Progenitor cell of endocrine pancreas (in vitro differentiated cells): ENCODE data around the gene ZNF844. TPM values are rescaled to one million over a fixed set of nuclear protein-coding genes. Genes with fewer than 3 reads are reported as not detected.

Source experiments
- DNase-seq: peaks from one replicate; pipeline ENCODE4 v3.0.0; 2021; ENCODE audit warnings: low spot score; ENCODE audit not compliant: unreplicated experiment
- H3K27ac Mint-ChIP-seq: 2 replicates; pipeline ENCODE4 v1.8.0; 2021; ENCODE audit warnings: mild to moderate bottlenecking, moderate library complexity, mixed read lengths
- H3K27me3 Mint-ChIP-seq: 2 replicates; pipeline ENCODE4 v1.8.0; 2021; ENCODE audit warnings: mixed read lengths
- H3K36me3 Mint-ChIP-seq: 2 replicates; pipeline ENCODE4 v1.8.0; 2022; ENCODE audit warnings: mixed read lengths; ENCODE audit not compliant: insufficient read depth
- H3K4me1 Mint-ChIP-seq: 2 replicates; pipeline ENCODE4 v1.8.0; 2021; ENCODE audit warnings: low read depth, mixed read lengths
- H3K4me3 Mint-ChIP-seq: 2 replicates; pipeline ENCODE4 v1.8.0; 2021; ENCODE audit warnings: low read depth, mild to moderate bottlenecking, moderate library complexity, mixed read lengths
- H3K9me3 Mint-ChIP-seq: 2 replicates; pipeline ENCODE4 v1.8.0; 2021; ENCODE audit warnings: low read depth, mixed read lengths
- long read RNA-seq: library from polyadenylated mRNA; unstranded; transcript quantifications from one replicate; pipeline ENCODE4 v2.0.0, GENCODE V29; 2020
- total RNA-seq: library from RNA; stranded (reverse); gene quantifications from 2 replicates; pipeline ENCODE4 v1.2.1, GENCODE V29; 2021
- TF ChIP-seq, protein P1 (sequence below): fragments of 200-600 bp; sonication (generic); IDR thresholded peaks from one replicate; pipeline ENCODE4 v1.5.0; 2021; ENCODE audit warnings: antibody characterized with exemption, mild to moderate bottlenecking; ENCODE audit not compliant: unreplicated experiment

The ZNF844 gene
- 12.7 and 13.4 TPM in 2 replicates for total RNA-seq
- long read RNA-seq, full-length matches to known transcripts, result 23 of 26 reads
- long read RNA-seq, partial matches to known transcripts, result 1 of 26 reads
- long read RNA-seq, other reads (novel, unspliced or antisense), result 2 of 26 reads

DNA sequence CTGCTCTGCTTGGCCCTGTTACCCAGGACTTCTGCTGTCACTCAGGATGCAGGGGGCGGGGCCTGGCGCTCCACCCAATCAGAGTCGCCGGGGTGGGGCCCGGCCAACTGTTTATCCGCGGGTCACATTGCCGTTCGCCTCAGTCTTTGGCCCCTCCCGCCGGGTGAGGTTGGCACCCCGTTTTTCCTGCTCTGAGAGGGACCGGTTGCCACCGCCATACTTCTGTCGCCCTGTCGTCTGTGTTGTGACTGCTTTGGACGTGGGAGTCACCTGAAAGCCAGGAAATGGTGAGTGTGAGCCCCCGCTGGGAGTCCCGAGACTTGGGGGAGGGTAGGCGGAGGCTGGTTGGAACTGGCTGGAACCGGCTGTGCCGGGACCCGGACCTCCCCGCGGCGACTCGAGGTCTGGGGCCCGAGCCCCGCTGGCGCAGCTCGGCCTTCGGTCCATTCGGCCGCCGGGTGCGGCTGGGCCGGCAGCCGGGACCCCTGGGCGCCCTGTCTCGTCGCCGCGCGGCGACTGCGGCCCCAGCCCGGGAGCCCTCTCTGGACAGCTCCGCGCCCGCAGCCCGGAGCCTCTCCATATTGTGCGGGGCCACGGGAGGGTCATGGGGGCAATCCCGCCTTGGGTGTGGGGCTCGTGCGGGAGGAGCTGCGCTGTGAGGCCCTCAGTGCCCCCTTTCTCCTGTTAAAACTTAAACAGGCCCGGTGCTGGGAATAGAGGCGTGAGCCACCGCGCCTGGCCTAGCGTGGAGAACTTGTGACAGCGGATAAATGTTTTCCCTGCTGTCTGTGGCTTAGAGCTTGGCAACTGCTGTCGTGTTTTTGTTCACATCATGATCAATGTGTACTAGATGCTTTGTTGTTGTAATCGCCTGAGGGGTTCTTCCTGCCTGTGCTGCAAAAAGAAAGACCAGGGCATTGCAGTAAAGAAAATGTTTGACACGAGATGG lies at the start of gene ZNF844:
ZNF844 (plus strand) TSS at position 142 of the 949 bp plus-strand sequence; CDS start at position 285, 143 bp downstream.
- Mint-ChIP-seq H3K27me3 (no peaks in the 10 kb centered on the region), H3K4me3 (peak within 1 kb of the TSS; percentile 89), H3K27ac (peak within 1 kb of the TSS; percentile 98), H3K36me3 (peaks cover 22% of the 10 kb centered on the region), H3K4me1 (peaks cover 2% of the 10 kb centered on the region), H3K9me3 (peaks cover 3% of the 10 kb centered on the region)
- TF ChIP-seq, protein P1, sequence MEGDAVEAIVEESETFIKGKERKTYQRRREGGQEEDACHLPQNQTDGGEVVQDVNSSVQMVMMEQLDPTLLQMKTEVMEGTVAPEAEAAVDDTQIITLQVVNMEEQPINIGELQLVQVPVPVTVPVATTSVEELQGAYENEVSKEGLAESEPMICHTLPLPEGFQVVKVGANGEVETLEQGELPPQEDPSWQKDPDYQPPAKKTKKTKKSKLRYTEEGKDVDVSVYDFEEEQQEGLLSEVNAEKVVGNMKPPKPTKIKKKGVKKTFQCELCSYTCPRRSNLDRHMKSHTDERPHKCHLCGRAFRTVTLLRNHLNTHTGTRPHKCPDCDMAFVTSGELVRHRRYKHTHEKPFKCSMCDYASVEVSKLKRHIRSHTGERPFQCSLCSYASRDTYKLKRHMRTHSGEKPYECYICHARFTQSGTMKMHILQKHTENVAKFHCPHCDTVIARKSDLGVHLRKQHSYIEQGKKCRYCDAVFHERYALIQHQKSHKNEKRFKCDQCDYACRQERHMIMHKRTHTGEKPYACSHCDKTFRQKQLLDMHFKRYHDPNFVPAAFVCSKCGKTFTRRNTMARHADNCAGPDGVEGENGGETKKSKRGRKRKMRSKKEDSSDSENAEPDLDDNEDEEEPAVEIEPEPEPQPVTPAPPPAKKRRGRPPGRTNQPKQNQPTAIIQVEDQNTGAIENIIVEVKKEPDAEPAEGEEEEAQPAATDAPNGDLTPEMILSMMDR, result no peak
- peak; percentile 95 for DNase-seq

DNA sequence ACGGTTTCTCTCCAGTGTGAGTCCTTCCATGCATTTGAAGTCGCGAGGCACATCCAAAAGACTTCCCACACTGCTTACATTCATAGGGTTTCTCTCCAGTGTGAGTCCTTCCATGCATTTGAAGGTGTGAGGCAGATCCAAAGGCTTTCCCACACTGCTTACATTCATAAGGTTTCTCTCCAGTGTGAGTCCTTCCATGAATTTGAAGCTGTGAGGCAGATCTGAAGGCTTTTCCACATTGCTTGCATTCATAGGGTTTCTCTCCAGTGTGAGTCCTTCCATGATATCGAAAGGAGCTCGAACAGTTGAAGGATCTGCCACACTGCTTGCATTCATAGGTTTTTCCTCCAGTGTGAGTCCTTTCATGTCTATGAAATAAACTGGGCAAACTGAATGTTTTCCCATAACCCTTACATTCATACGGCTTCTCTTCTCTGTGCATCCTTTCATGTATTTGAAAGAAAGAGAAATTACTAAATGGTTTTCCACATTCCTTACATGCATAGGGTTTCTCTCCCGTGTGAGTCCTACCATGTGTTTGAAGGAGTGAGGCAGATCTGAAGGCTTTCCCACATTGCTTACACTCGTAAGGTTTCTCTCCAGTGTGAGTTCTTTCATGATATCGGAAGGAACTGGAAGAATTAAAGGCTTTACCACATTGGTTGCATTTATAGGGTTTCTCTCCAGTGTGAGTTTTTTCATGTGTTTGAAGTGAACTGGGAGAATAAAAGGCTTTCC lies 49.3 kb upstream of the ZNF844 start:
- DNase-seq, result no peak
- H3K27ac Mint-ChIP-seq, result peak overlapping the region; percentile 71
- H3K4me3 Mint-ChIP-seq, result no peak overlapping the region
- H3K27me3 Mint-ChIP-seq, result no peaks in the 10 kb centered on the region
- no peaks in the 10 kb centered on the region for H3K4me1 Mint-ChIP-seq
- peaks cover 75% of the 10 kb centered on the region for H3K36me3 Mint-ChIP-seq
- H3K9me3 Mint-ChIP-seq, result peaks cover 48% of the 10 kb centered on the region
- TF ChIP-seq, protein P1, result no peak

DNA sequence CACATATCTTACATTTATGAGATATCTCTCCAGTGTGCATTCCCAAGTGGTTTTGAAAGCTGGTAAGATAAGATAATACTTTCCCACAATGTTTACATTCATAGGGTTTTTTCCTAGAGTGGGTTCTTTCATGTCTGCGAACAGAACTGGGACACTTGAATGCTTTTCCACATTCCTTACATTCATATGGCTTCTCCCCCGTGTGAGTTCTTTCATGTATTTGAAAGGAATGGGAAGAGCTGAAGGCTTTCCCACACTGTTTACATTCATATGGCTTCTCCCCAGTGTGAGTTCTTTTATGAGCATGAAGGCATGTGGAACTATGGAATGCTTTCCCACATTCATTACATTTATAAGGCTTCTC lies 48.8 kb upstream of the ZNF844 start:
- Mint-ChIP-seq H3K9me3 (peaks cover 50% of the 10 kb centered on the region), H3K4me3 (no peak overlapping the region), H3K27me3 (no peaks in the 10 kb centered on the region), H3K27ac (peak overlapping the region; percentile 71), H3K4me1 (no peaks in the 10 kb centered on the region), H3K36me3 (peaks cover 76% of the 10 kb centered on the region)
- no peak for DNase-seq
- TF ChIP-seq, protein P1, result no peak

DNA sequence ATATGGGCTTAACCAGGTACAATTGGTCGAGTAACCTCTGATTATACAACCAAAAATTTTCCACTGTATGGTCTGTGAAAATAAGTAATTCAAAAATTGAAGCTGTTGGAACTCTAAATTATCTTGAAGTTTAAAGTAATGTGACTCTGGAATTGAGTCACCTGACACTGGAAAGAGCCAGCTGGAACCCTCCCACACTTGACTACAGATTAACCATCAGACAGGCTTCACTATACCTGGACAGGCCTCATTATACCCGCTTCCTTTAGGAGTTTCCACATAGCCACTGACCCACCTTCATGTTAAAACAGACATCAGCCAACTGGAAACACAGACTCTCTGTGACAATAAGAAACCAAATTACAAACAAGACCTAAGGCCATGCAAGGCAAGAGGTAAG lies 30.3 kb upstream of the ZNF844 start:
- Mint-ChIP-seq H3K36me3 (peaks cover 43% of the 10 kb centered on the region), H3K9me3 (peaks cover 18% of the 10 kb centered on the region), H3K27ac (peak overlapping the region; percentile 76), H3K4me3 (peak overlapping the region; percentile 90), H3K4me1 (peaks cover 8% of the 10 kb centered on the region), H3K27me3 (no peaks in the 10 kb centered on the region)
- DNase-seq, result no peak
- TF ChIP-seq, protein P1, result no peak

DNA sequence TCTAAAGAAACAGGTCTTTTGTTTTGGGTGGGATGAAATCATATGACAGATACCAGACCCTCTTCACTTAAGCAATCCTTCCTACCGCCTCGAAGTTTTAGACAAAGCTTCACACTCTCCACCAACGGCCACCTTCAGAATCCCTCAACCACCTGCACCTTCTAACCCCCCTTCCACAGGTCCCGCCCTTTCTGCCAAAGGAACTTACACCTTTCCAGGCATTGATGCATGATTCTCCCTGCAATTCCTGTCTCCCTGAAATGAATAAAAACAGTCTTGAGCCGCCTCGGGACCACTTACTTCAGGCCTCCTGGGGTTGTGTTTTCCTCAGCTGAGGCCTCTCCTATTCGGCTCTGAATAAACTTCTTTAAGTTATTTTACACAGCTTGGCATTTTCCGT lies 29.9 kb upstream of the ZNF844 start:
- H3K27me3 Mint-ChIP-seq, result no peaks in the 10 kb centered on the region
- H3K4me1 Mint-ChIP-seq, result peaks cover 8% of the 10 kb centered on the region
- H3K9me3 Mint-ChIP-seq, result peaks cover 18% of the 10 kb centered on the region
- peak overlapping the region; percentile 90 for H3K4me3 Mint-ChIP-seq
- H3K36me3 Mint-ChIP-seq, result peaks cover 44% of the 10 kb centered on the region
- TF ChIP-seq, protein P1, result no peak
- H3K27ac Mint-ChIP-seq, result peak overlapping the region; percentile 76
- no peak for DNase-seq
